Stomach (tissue), 9 donors: Measurements from ENCODE around the gene MALAT1. TPM values are rescaled to one million over a fixed set of nuclear protein-coding genes. Genes with fewer than 3 reads are reported as not detected.
A peak's percentile ranks its signal among the peaks of the same experiment; 100 is the strongest.

Source experiments
- DNase-seq, 2 donors: peaks; one replicate each; pipeline versions ENCODE4 v3.0.0 to v3.0.0-alpha.2; 2013 to 2019
- H3K27ac ChIP-seq, 5 donors: fragments of 200-600 bp in 4 of 5; sonication (generic) in 4 of 5; one replicate each; pipeline ENCODE4 v1.5.1; 2013 to 2019; ENCODE audit warnings: mild to moderate bottlenecking in 1 of 5, moderate library complexity in 1 of 5
- H3K27me3 ChIP-seq, 3 donors: fragments of 200-600 bp; sonication (generic); one replicate each; pipeline ENCODE4 v1.5.1; 2017 to 2019; ENCODE audit warnings: mixed run types in 1 of 3
- H3K36me3 ChIP-seq, 4 donors: fragments of 200-600 bp; sonication (generic); 1 replicate in 3 of 4; 2 replicates in 1 of 4; pipeline ENCODE4 v1.5.1; 2016 to 2019
- H3K4me1 ChIP-seq, 4 donors: fragments of 200-600 bp; sonication (generic); one replicate each; pipeline ENCODE4 v1.5.1; 2016 to 2019
- H3K4me3 ChIP-seq, 4 donors: fragments of 200-600 bp; sonication (generic) in 3 of 4; one replicate each; pipeline ENCODE4 v1.5.1; 2016 to 2019; ENCODE audit warnings: mild to moderate bottlenecking in 1 of 4
- H3K9me3 ChIP-seq, 4 donors: fragments of 200-600 bp; sonication (generic); one replicate each; pipeline ENCODE4 v1.5.1; 2016 to 2019
- EP300 ChIP-seq: sonication (generic); formaldehyde crosslinking; IDR thresholded peaks from one replicate; pipeline ENCODE4 v1.6.1; 2017; ENCODE audit warnings: antibody characterized with exemption
- POLR2A ChIP-seq, 4 donors: fragments of 450-650 bp; IDR thresholded peaks; one replicate each; pipeline ENCODE4 v1.6.1; 2016; ENCODE audit warnings: antibody characterized with exemption in 4 of 4, control low read depth in 2 of 4, mild to moderate bottlenecking in 1 of 4, moderate library complexity in 1 of 4
- POLR2AphosphoS5 ChIP-seq, 3 donors: sonication (generic); formaldehyde crosslinking; IDR thresholded peaks; one replicate each; pipeline ENCODE4 v1.6.1; 2016; ENCODE audit warnings: antibody characterized with exemption in 3 of 3
- WGBS, 5 donors: extraction: QIAGEN DNeasy Blood & Tissue Kit in 3 of 5; methylation state at CpG; one replicate each; pipeline versions ENCODE4 v1.1.5 to v1.1.7; 2013 to 2018; 5-methylcytosine and 5-hydroxymethylcytosine counted together
- intact Hi-C: fragments of 100-400 bp; cut with DNase I; formaldehyde crosslinking; loops from one replicate; pipeline ENCODE4 v1.15.1; 2023; ENCODE audit warnings: low total_unique reads
- polyA plus RNA-seq, 3 donors: library from polyadenylated mRNA; stranded (reverse); fragments of 200-250 nt; gene quantifications; one replicate each; pipeline ENCODE4 v1.2.3, GENCODE V29; 2013
- total RNA-seq, 5 donors: library from RNA; depleted of rRNA; stranded (reverse); fragments of >200 nt; gene quantifications; one replicate each; pipeline versions ENCODE4 v1.1.0 to v1.2.3, GENCODE V29; 2014 to 2016
- TF ChIP-seq, protein P1 (sequence below), 7 experiments: fragments of 450-650 bp in 4 of 7; fragments of 200-600 bp in 3 of 7; sonication (generic) in 3 of 7; IDR thresholded peaks; one replicate each; pipeline ENCODE4 v1.5.1; 2016 to 2019; ENCODE audit warnings: antibody characterized with exemption in 7 of 7, control low read depth in 2 of 7, mild to moderate bottlenecking in 1 of 7
- donor health status: healthy with polysubstance abuse.
- donor health status: Bipolar disorder and iron deficiency.
- donor health status: healthy.

MALAT1 gene
- total and polyA plus RNA-seq, 8 donors, result 124 to 39,496 (median 11,695) TPM

DNA sequence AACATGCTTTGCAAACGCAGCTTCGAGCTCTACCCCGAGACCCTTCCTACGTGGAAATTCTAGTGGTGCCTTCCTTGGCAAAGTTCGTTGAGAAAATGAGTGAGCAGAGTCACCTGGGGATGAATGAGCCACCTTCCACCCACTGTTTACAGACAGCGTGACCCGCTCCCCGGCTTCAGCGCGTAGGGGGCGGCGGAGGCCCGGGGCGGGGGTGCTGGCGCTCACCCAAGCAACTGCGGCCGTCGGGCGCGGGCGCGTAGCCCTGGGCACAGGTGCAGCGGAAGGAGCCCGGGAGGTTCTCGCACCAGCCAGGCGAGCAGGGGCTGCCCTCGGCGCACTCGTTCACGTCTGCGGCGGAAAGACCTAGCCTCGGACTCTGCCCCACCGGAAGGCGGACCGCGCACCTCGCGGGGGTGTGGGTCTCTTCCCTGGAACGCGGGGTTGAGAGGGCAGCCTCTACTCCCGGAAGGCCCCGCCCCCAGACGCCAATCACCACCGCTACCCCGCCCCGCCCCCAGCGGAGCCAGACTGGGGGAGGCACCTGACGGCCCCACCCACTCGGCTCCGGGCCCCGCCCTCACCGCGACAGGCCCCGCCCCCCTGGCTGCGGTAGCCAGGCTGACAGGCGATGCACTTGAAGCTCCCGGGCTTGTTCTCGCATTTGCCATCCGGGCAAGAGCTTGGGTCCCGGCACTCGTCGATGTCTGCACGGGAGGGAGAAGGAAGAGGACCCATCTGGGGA is 47.5 kb downstream of the MALAT1 start:
- 11 to 37% (median 14%) methylated on average over 20 to 64 of the region's 64 CpGs for WGBS, 5 donors
- peak overlapping the region; percentile 77 to 85 (median 81) for H3K27ac ChIP-seq
- DNase-seq, result peak; percentile 95 to 98
- TF ChIP-seq POLR2AphosphoS5 (IDR thresholded peaks at IDR 0.05) (peak in 2 of 3 donors; percentile 45 to 64), POLR2A (IDR thresholded peaks at IDR 0.05) (no peak)
- H3K27me3 ChIP-seq, result no peaks in the 10 kb centered on the region
- peaks cover 17 to 40% (median 37%) of the 10 kb centered on the region in 4 donors for H3K4me1 ChIP-seq
- H3K9me3 ChIP-seq, result no peaks in the 10 kb centered on the region
- H3K36me3 ChIP-seq, result peaks cover 0 to 66% (median 32%) of the 10 kb centered on the region in 4 donors
- intact Hi-C loops, result no loop called here
- H3K4me3 ChIP-seq, result peak overlapping the region; percentile 32 to 61 (median 42)

DNA sequence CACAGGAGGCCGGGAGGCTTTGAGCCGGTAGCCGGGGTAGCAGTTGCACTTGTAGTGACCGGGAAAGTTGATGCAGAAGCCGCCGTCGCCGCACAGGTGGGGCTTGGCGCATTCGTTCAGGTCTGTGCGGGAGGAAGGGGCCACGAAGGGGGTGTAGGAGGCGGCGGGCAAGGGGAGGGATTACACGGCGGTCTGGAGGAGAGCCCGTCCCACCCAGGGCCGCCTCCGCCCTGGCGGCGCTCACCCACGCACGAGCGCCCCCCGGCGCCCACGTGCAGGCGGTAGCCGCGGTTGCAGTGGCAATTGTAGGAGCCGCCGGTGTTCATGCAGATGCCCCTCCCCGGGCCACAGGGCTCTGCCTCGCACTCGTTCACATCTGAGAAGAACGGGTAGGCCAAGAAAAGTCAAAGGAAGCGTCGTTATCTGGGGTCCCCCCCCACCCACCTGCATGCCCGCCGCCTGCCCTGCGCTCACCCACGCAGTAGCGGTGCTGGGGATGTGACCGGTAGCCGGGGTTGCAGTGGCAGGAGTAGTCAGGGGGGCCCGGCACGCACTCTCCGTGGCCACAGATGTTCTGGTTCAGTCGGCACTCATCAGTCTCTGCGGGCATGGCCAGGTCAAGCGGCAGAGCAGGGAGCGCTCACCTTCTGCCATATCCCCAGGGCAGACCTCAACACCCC is 48.7 kb downstream of the MALAT1 start:
- no peak overlapping the region for H3K4me3 ChIP-seq
- DNase-seq, result no peak
- TF ChIP-seq EP300 (no peak), POLR2AphosphoS5 (IDR thresholded peaks at IDR 0.05) (no peak), POLR2A (IDR thresholded peaks at IDR 0.05) (no peak)
- TF ChIP-seq, protein P1, sequence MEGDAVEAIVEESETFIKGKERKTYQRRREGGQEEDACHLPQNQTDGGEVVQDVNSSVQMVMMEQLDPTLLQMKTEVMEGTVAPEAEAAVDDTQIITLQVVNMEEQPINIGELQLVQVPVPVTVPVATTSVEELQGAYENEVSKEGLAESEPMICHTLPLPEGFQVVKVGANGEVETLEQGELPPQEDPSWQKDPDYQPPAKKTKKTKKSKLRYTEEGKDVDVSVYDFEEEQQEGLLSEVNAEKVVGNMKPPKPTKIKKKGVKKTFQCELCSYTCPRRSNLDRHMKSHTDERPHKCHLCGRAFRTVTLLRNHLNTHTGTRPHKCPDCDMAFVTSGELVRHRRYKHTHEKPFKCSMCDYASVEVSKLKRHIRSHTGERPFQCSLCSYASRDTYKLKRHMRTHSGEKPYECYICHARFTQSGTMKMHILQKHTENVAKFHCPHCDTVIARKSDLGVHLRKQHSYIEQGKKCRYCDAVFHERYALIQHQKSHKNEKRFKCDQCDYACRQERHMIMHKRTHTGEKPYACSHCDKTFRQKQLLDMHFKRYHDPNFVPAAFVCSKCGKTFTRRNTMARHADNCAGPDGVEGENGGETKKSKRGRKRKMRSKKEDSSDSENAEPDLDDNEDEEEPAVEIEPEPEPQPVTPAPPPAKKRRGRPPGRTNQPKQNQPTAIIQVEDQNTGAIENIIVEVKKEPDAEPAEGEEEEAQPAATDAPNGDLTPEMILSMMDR (IDR thresholded peaks at IDR 0.05), result no peak
- H3K4me1 ChIP-seq, result peaks cover 10 to 45% (median 40%) of the 10 kb centered on the region in 4 donors
- peaks cover 0 to 74% (median 38%) of the 10 kb centered on the region in 4 donors for H3K36me3 ChIP-seq
- peak overlapping the region in 1 of 5 donors; percentile 81 for H3K27ac ChIP-seq
- H3K9me3 ChIP-seq, result no peaks in the 10 kb centered on the region
- no peaks in the 10 kb centered on the region for H3K27me3 ChIP-seq
- intact Hi-C loops, result no loop called here
- WGBS, 5 donors, result 78 to 89% (median 83%) methylated on average over 23 to 52 of the region's 52 CpGs

DNA sequence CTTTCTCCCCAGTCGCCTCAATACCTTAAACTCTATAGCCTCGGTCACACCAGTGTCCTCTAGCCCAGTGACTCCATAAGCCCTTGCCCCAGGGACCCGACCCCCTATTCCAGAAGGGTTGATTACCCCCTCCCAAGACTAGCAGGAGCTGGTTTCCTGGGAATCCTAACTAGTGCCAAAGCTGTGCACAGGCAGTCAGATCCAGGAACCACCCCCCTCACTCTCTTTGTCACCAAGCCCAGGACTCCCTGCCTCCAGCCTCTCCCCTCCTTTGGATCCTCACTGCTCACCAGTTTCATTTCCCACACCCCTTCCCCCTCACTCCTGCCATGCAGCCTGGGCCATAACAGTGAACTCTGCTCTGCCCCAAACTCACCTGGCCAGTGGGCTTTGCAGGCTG is 49.5 kb downstream of the MALAT1 start:
- H3K9me3 ChIP-seq, result no peaks in the 10 kb centered on the region
- DNase-seq, result no peak
- H3K27me3 ChIP-seq, result no peaks in the 10 kb centered on the region
- H3K36me3 ChIP-seq, result peaks cover 0 to 76% (median 38%) of the 10 kb centered on the region in 4 donors
- peaks cover 10 to 53% (median 45%) of the 10 kb centered on the region in 4 donors for H3K4me1 ChIP-seq
- TF ChIP-seq POLR2A (IDR thresholded peaks at IDR 0.05), result no peak
- no peak for TF ChIP-seq POLR2AphosphoS5 (IDR thresholded peaks at IDR 0.05)
- TF ChIP-seq EP300, result no peak
- TF ChIP-seq, protein P1 (IDR thresholded peaks at IDR 0.05), result no peak
- WGBS, 5 donors, result 88 to 96% (median 93%) methylated on average over 3 of the region's 3 CpGs
- H3K27ac ChIP-seq, result no peak overlapping the region
- intact Hi-C loops, result no loop called here
- H3K4me3 ChIP-seq, result no peak overlapping the region

DNA sequence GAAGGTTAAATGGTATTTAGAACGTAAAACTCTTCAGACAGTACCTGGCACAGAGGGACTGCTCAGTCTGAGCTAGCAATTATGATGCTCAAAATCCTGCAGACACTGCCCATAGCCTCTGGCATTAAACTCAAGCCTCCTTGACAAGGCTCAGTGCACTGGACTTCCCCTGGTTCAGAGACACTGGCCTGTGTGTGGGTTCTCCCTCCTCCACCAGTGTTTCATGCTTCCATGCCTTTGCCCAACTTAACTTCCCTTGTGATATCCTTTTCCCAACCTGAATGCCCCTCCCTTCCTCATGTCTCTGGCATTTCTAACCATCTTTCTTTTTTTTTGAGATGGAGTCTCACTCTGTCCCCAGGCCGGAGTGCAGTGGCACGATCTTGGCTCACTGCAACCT is 50.3 kb downstream of the MALAT1 start:
- TF ChIP-seq POLR2A (IDR thresholded peaks at IDR 0.05) (no peak), POLR2AphosphoS5 (IDR thresholded peaks at IDR 0.05) (no peak), EP300 (no peak)
- TF ChIP-seq, protein P1 (IDR thresholded peaks at IDR 0.05), result no peak
- Histone ChIP-seq H3K4me1 (peaks cover 10 to 60% (median 52%) of the 10 kb centered on the region in 4 donors), H3K4me3 (no peak overlapping the region), H3K9me3 (no peaks in the 10 kb centered on the region), H3K36me3 (peaks cover 0 to 76% (median 42%) of the 10 kb centered on the region in 4 donors), H3K27me3 (no peaks in the 10 kb centered on the region), H3K27ac (no peak overlapping the region)
- intact Hi-C loops, result no loop called here
- WGBS, 5 donors, result 90 to 93% (median 92%) methylated on average over 3 of the region's 3 CpGs
- DNase-seq, result no peak
